NCI-H1092 treated with DMSO at 0.1 percent for 48 hours (cell line): ENCODE measurements around the gene ZNF410.

Experiments
- DNase-seq: peaks from one replicate; lab custom pipeline; 2025; lab: John Stamatoyannopoulos, UW

ZNF410 gene

DNA sequence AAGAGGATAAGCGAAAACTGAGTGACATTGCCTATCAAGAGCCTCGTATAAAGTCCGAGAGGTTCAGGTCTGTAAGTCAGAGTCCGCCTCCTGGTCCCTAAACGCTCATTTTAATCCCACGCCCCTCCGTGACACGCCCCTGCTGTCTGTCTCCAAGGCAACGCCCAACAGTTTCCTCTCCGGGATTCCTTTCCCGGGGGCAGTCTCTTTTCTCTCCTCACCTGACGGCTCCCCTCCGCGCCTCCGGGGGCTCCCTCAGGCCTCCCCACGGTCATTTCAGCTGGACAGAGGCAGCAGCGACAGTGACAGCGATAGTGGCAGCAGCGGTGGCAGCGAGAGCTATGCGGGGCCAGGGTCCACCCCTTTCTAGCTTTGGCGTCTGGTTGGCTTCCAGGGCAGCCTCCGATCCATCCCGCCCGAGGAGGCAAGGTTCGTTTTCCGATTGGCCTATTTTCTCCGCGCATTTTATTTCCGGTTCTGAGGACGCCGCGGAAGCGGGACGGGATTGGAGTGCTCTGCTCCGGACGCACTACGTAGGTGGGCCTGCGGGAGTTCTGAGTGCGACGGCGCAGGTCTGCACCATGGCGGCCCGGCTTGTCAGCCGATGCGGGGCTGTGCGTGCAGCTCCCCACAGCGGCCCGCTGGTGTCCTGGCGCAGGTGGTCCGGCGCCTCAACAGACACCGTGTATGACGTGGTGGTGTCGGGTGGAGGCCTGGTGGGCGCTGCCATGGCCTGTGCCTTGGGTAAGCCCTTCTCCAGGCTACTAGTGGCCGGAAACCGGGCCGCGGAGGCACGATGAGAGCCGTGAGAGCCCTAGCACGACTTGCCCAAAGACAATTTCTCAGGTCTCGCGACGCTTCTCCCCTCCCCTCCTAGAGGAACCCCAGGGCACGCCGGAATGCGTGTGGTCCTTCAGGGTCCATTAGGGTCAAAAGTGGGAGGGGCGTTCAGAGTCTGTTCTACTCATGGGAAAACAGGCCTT lies 63.4 kb downstream of the ZNF410 start, which contains the start of the genes COQ6 and FAM161B:
Gene COQ6 (plus strand): TSS at position 551 of the 983 bp plus-strand sequence. CDS start 31 bp downstream, at position 582.
Gene FAM161B (minus strand): TSS at position 343 of the 983 bp plus-strand sequence. CDS start 68 bp downstream, at position 275.
- peak; percentile 97 for DNase-seq

DNA sequence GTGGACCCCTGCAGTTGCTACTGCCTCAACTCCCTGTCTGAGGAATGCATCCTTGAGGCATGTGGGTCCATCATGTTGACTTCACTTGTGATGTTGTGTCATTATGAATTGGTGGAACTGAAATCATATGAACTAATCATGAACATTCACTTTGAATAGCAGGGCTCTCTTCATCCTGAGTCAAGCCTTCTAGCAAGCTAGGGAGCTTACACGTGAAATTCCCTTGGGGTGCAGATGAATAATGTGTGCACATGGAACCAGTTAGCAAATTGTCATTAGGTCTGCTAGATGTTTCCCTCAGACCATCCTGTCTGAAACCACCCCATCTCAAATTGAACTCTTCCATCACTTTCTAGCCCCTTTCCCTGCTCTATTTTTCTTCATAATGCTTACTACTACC lies 67.1 kb downstream of the ZNF410 start:
- no peak for DNase-seq

- no peak for DNase-seq
These were observed 69.0 kb downstream of the ZNF410 start for GRCh38 chr14:73955674-73956073.

GRCh38 chr14:73958591-73958990 lies 71.9 kb downstream of the ZNF410 start:
- DNase-seq: no peak

- DNase-seq: no peak
These were observed 74.5 kb downstream of the ZNF410 start for GRCh38 chr14:73961192-73961591.

DNA sequence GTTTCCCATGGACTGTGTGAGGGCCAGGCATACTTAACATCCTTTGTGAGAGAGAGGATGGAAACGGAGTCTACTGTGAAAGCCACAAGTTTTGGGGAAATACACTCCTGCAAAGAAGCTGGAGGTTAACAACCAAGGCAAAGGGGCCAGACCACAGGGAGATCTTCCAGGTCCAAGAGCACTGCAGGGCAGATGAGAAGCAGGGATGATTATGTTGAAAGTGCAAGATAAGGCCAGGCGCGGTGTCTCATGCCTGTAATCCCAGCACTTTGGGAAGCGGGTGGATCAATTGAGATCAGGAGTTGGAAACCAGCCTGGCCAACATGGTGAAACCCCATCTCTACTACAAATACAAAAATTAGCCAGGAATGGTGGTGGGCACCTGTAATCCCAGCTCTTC lies 78.6 kb downstream of the ZNF410 start:
- no peak for DNase-seq

DNA sequence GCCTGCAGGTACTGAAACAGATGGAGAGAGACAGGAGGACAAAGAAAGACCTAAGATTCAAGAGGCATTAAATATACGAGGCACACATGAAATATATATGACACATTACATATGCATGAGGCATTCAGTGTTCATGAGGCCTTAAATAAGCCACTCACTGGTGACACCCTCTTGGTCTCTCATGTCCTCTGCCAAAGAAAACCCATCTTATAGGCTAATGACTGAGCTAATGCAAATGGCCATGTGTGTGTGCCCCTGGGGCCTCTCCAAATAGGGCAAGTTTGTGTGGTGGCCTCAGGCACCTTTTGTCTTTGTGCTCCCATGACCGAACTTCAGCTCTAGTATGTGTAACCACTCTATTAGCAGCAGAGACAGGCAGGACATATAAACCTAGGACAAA lies 82.2 kb downstream of the ZNF410 start:
- DNase-seq: no peak

- no peak for DNase-seq
These were observed 86.8 kb downstream of the ZNF410 start for GRCh38 chr14:73973497-73973896.

DNA sequence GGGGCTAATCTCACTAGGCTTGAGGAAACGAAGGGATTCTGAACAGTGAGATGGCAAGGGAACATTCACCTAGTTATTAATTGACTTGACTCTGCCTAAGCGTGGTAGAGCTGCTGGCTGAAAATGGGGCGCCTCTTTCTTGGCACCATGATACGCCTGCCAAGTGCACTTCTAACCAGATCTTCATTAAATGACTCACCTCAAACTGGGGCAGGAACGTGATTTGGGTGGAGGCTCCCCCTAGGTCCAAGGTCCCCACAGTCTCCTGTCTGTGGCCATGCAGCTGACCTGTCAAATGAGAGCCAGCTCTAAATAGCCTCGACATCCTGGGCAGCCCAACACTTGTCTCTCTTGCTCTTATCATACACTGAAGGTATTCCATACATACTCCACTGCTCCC lies 89.5 kb downstream of the ZNF410 start:
- no peak for DNase-seq

DNA sequence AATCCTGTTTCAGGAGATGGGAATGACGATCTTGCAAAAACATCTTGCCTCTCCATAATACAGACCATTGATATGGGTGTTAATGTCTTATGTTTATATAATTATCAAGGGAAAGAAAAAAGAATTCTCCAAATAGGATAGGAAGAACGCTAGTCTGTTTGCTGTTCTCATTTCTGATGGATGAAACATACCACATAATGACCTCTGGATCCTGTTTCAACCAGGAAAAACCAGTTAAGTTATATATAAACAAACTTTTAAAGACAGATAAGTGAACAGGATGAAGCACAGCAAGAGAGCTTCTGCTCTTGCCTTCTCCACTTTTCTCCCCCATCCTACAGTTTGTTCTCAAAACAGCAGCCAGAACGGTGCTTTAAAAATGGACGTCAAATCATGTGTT lies 91.2 kb downstream of the ZNF410 start:
- no peak for DNase-seq
